NCI-H526 (cell line): ENCODE measurements around the gene GRM7.

Experiments used
- DNase-seq, 2 experiments: peaks; one replicate each; lab custom pipeline; 2025; lab: John Stamatoyannopoulos, UW

Gene GRM7

GRCh38 chr3:7307410-7307809, 446.5 kb downstream of the GRM7 start:
- DNase-seq = no peak

DNA sequence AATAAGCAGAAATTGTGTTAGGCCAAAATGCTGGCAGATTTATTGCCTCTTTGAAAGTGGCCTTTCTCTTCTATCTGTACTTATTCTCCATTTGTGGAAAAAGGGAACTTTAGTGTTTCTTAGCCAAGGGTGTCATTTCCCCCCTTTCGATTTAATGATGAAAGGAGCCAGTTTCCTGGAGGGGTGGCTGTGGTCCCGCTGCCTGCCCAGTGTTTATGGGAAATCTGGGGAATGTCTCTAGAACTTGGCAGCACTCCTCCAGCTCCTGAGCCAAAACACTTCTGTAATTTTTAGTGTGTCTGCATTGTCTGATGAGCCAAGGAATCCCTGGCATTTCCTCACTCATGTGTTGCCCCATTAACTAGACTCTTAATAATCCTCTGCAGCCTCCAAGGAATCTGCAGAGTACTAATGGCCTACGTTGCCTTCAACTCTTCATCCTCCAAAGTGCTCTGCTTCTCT, 448.8 kb downstream of the GRM7 start:
- DNase-seq = no peak

GRCh38 chr3:7315037-7315436, 454.1 kb downstream of the GRM7 start:
- no peak for DNase-seq

- no peak for DNase-seq
Measured at GRCh38 chr3:7322957-7323669, 462.2 kb downstream of the GRM7 start.

DNA sequence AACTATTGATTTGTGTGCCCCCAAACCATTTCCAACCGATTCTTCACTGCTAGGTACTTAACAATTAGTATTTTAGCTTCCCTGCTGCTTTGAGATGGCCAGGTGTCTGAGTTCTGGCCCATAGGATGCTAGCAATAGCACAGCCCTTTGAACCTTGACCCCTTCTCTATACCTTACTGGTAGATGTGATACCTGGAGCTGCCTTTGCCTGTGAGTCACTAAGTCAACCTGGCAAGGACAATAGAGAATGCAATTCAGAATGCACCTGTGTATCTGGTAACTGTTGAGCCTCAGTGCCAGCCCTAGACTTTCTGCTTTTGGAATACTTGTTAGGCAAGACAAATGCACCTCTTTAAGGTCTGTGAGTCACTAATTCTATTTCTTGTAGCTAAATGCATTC, 467.4 kb downstream of the GRM7 start:
- DNase-seq = no peak

GRCh38 chr3:7332696-7333095, 471.8 kb downstream of the GRM7 start:
- no peak for DNase-seq

DNA sequence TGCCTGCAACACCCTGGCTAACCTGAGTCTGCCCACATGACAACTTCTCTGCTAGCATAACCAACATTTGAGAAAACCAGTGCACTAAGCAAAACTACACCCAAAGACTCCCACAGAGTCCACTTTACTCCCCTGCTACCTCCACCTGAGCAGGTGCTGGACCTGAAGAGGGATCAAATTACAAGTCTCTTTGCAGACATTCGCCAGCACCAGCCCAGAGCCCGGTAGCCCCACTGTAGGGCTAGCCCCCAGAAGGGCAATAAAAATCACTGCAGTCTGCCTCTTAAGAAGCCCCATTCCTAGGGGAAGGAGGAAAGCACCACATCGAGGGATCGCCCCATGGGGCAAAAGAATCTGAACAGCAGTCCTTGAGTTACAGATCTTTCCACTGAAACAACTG, 472.2 kb downstream of the GRM7 start:
- DNase-seq = no peak

DNA sequence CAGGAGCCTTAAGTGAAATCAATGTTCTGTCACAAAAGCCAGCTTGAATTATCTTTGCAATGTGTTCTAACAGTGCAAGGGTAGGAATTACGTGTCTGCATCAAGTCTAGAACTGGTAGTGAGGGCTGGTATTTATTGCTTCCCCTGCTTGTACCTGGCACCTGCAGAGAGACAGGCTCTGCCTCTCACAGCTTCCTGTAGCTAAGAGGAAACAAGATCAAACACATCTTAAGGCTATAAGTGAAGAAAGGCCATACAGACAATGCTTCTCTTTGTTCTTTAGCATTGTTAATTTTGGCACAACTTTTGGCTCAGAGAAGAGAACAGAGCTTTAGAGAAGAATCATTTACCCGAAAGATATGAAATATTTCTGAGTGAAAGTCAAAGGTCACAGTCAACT, 479.9 kb downstream of the GRM7 start:
- DNase-seq = no peak

GRCh38 chr3:7346364-7346763, 485.4 kb downstream of the GRM7 start:
- no peak for DNase-seq

- no peak for DNase-seq
Measured at GRCh38 chr3:7357101-7357500, 496.2 kb downstream of the GRM7 start.

DNA sequence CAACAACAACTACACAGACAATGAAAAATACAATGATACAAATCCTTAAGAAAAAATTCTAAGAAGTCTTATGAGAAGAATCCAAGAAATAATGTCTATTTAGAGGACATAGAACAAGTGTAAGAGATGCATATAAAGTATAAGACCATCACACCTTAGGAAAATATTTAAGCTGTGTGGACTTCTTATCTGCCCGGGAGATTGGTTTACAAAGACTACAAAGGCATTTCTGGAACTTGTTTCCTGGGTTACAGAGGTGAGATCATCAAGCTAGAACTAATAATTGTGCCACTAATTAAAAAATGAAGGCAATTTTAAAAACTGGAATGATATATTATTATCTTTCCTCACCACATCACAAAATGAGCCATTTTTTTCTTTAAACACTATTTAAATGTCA, 507.1 kb downstream of the GRM7 start:
- no peak for DNase-seq

GRCh38 chr3:7368597-7368996, 507.7 kb downstream of the GRM7 start:
- DNase-seq = no peak

GRCh38 chr3:7371693-7372572, 511.0 kb downstream of the GRM7 start:
- DNase-seq = no peak

- DNase-seq = no peak
Measured at GRCh38 chr3:7377103-7377502, 516.2 kb downstream of the GRM7 start.

DNA sequence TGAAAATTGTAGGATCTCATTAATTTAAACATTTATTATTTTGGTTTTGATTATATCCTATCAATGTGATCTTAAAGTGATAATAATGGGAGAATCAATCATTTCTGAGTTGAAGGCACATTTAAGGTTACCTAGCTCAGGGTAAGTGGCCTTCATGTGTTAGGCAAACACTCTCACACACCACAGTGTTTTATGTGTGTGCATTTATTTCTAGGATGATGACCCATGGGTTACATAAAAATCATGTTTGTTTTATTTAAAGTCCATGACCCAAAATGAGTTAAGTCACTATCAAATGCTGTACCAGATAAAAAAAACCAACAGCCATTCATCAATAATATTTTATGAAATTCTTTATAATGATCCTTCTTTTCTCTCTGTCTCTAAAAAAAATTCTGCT, 520.8 kb downstream of the GRM7 start:
- no peak for DNase-seq

GRCh38 chr3:7382293-7383010, 521.5 kb downstream of the GRM7 start:
- peak; percentile 44 to 52 for DNase-seq

DNA sequence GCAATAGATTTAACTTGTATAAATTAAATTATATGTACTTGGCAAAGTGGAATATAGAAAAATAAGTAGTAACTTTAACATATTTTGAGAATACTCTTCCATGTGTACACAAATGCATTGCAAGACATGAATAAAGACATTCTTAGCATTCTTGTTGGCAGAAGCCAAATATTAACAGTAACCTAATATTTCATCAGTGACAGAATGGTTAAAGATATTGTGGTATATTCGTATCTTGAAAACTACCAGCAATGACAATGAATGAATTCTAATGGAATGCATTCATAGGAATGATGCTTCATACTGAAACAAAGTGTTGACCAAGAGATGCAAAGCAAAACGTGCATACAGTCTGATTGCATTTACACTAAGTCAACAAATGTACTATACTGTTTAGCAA, 524.7 kb downstream of the GRM7 start:
- no peak for DNase-seq

GRCh38 chr3:7388026-7388425, 527.1 kb downstream of the GRM7 start:
- DNase-seq = no peak

GRCh38 chr3:7392206-7392605, 531.3 kb downstream of the GRM7 start:
- no peak for DNase-seq

DNA sequence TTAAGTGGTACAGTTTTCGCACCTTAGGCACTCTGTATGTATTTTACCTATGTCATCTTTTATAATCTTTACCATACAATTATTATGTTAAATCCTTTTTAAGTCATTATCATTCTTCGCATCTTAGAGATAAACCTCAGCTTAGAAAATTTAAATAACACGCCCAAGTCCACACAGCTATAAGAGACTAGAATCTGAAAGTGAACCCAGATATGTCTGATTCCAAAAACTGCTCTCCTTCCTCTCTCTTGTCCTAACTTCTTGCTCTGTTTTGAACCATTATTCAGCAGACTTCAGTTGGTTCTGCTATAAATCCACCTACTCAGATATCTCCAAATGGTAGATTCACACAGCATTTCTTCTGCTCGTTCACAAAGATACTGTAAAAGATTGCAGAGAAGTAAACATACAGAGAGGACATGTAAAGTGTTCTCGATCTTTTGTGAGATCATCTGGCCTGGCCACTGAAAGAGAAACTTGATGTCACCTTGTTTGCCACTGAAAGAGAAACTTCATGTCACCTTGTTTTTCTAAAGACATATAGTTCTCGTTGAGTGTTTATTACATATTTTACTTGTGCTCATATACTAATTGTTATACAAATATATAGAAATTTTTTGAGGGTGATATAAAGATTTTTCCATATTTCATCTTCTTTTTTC, 533.2 kb downstream of the GRM7 start:
- DNase-seq = no peak

GRCh38 chr3:7396534-7396933, 535.6 kb downstream of the GRM7 start:
- no peak for DNase-seq

GRCh38 chr3:7397097-7397496, 536.2 kb downstream of the GRM7 start:
- DNase-seq = no peak
